Ascending aorta (tissue), 2 donors: ENCODE results near the gene GXYLT2. TPM values are rescaled to one million over a fixed set of nuclear protein-coding genes. Genes with fewer than 3 reads are reported as not detected.

Source experiments
- DNase-seq, 2 donors: peaks; one replicate each; pipeline ENCODE4 v3.0.0-alpha.2; 2019; ENCODE audit warnings: low spot score in 2 of 2
- H3K27ac ChIP-seq, 2 donors: fragments of 200-600 bp; sonication (generic); one replicate each; pipeline ENCODE4 v1.5.1; 2016 to 2017; ENCODE audit warnings: mild to moderate bottlenecking in 1 of 2
- H3K27me3 ChIP-seq: fragments of 200-600 bp; sonication (generic); one replicate; pipeline ENCODE4 v1.5.1; 2017
- H3K36me3 ChIP-seq, 2 donors: fragments of 200-600 bp; sonication (generic); one replicate each; pipeline ENCODE4 v1.5.1; 2016
- H3K4me1 ChIP-seq, 2 donors: fragments of 200-600 bp; sonication (generic); one replicate each; pipeline ENCODE4 v1.5.1; 2016 to 2017; ENCODE audit warnings: mild to moderate bottlenecking in 1 of 2
- H3K4me3 ChIP-seq, 2 donors: fragments of 200-600 bp; sonication (generic); one replicate each; pipeline ENCODE4 v1.5.1; 2016 to 2017; ENCODE audit warnings: mild to moderate bottlenecking in 1 of 2
- H3K9me3 ChIP-seq, 2 donors: fragments of 200-600 bp; sonication (generic); one replicate each; pipeline ENCODE4 v1.5.1; 2016
- CTCF ChIP-seq, 3 experiments: fragments of 200-600 bp in 2 of 3; fragments of 450-650 bp in 1 of 3; sonication (generic) in 2 of 3; IDR thresholded peaks; one replicate each; pipeline ENCODE4 v1.5.1; 2016 to 2019; ENCODE audit warnings: antibody characterized with exemption in 3 of 3, mild to moderate bottlenecking in 1 of 3, moderate library complexity in 1 of 3
- intact Hi-C: fragments of 100-400 bp; cut with DNase I; formaldehyde crosslinking; loops from one replicate; pipeline ENCODE4 v1.15.1; 2023
- total RNA-seq: library from RNA; depleted of rRNA; stranded (reverse); fragments of >200 nt; gene quantifications from one replicate; pipeline ENCODE4 v1.1.0, GENCODE V29; 2016

GXYLT2 gene
- total RNA-seq, 1 donor from 2014 or later = 19.5 TPM

- no peak overlapping the region for H3K4me3 ChIP-seq
- DNase-seq = no peak
- H3K4me1 ChIP-seq = no peaks in the 10 kb centered on the region
- H3K27ac ChIP-seq = no peak overlapping the region
- H3K36me3 ChIP-seq = peaks cover 0 to 7% of the 10 kb centered on the region in 2 donors
- TF ChIP-seq CTCF (IDR thresholded peaks at IDR 0.05) = no peak
- intact Hi-C loops = no loop called here
- H3K9me3 ChIP-seq = no peaks in the 10 kb centered on the region
- no peaks in the 10 kb centered on the region for H3K27me3 ChIP-seq
These were observed 89.4 kb downstream of the GXYLT2 start for GRCh38 chr3:72977060-72977808.

- no peak overlapping the region for H3K27ac ChIP-seq
- H3K4me3 ChIP-seq = no peak overlapping the region
- H3K27me3 ChIP-seq = no peaks in the 10 kb centered on the region
- H3K4me1 ChIP-seq = no peaks in the 10 kb centered on the region
- TF ChIP-seq CTCF (IDR thresholded peaks at IDR 0.05) = no peak
- DNase-seq = no peak
- intact Hi-C loops = no loop called here
- peaks cover 0 to 6% of the 10 kb centered on the region in 2 donors for H3K9me3 ChIP-seq
- H3K36me3 ChIP-seq = no peaks in the 10 kb centered on the region
These were observed 94.9 kb downstream of the GXYLT2 start for GRCh38 chr3:72982609-72983366.

- no peak for DNase-seq
- H3K9me3 ChIP-seq = peaks cover 0 to 6% of the 10 kb centered on the region in 2 donors
- no peaks in the 10 kb centered on the region for H3K27me3 ChIP-seq
- H3K27ac ChIP-seq = no peak overlapping the region
- H3K4me1 ChIP-seq = no peaks in the 10 kb centered on the region
- intact Hi-C loops = no loop called here
- no peak overlapping the region for H3K4me3 ChIP-seq
- no peaks in the 10 kb centered on the region for H3K36me3 ChIP-seq
- no peak for TF ChIP-seq CTCF (IDR thresholded peaks at IDR 0.05)
These were observed 97.7 kb downstream of the GXYLT2 start for GRCh38 chr3:72985576-72985975.

- H3K27ac ChIP-seq = no peak overlapping the region
- no peak for TF ChIP-seq CTCF (IDR thresholded peaks at IDR 0.05)
- H3K36me3 ChIP-seq = no peaks in the 10 kb centered on the region
- H3K27me3 ChIP-seq = no peaks in the 10 kb centered on the region
- no peak for DNase-seq
- peaks cover 0 to under 1% of the 10 kb centered on the region in 2 donors for H3K9me3 ChIP-seq
- H3K4me3 ChIP-seq = no peak overlapping the region
- H3K4me1 ChIP-seq = no peaks in the 10 kb centered on the region
- intact Hi-C loops = no loop called here
These were observed 103.0 kb downstream of the GXYLT2 start for GRCh38 chr3:72990701-72991395.

- no peak for DNase-seq
- no peak overlapping the region for H3K27ac ChIP-seq
- H3K36me3 ChIP-seq = no peaks in the 10 kb centered on the region
- intact Hi-C loops = no loop called here
- no peaks in the 10 kb centered on the region for H3K27me3 ChIP-seq
- H3K4me3 ChIP-seq = no peak overlapping the region
- H3K9me3 ChIP-seq = no peaks in the 10 kb centered on the region
- peaks cover 0 to 5% of the 10 kb centered on the region in 2 donors for H3K4me1 ChIP-seq
- no peak for TF ChIP-seq CTCF (IDR thresholded peaks at IDR 0.05)
These were observed 103.7 kb downstream of the GXYLT2 start for GRCh38 chr3:72991522-72991921.
